ENCODE measurements around the gene RPL38. TPM values are rescaled to one million over a fixed set of nuclear protein-coding genes. Genes with fewer than 3 reads are reported as not detected.

Gene RPL38
- total RNA-seq, 1 donor from 2014 or later = 571 TPM

GRCh38 chr17:74196541-74197317 is 6.7 kb upstream of the RPL38 start:
- intact Hi-C loops (cut with DNase I) = no loop called here
- Histone ChIP-seq H3K4me1 (peaks cover 15% of the 10 kb centered on the region), H3K9me3 (no peaks in the 10 kb centered on the region), H3K4me3 (no peak overlapping the region), H3K27ac (no peak overlapping the region), H3K36me3 (no peaks in the 10 kb centered on the region), H3K27me3 (no peaks in the 10 kb centered on the region)
- DNase-seq (ENCODE audit: extremely low spot score in 2 of 2) = no peak
- TF ChIP-seq POLR2A (IDR thresholded peaks at IDR 0.05) = no peak
- TF ChIP-seq, protein P1, sequence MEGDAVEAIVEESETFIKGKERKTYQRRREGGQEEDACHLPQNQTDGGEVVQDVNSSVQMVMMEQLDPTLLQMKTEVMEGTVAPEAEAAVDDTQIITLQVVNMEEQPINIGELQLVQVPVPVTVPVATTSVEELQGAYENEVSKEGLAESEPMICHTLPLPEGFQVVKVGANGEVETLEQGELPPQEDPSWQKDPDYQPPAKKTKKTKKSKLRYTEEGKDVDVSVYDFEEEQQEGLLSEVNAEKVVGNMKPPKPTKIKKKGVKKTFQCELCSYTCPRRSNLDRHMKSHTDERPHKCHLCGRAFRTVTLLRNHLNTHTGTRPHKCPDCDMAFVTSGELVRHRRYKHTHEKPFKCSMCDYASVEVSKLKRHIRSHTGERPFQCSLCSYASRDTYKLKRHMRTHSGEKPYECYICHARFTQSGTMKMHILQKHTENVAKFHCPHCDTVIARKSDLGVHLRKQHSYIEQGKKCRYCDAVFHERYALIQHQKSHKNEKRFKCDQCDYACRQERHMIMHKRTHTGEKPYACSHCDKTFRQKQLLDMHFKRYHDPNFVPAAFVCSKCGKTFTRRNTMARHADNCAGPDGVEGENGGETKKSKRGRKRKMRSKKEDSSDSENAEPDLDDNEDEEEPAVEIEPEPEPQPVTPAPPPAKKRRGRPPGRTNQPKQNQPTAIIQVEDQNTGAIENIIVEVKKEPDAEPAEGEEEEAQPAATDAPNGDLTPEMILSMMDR (IDR thresholded peaks at IDR 0.05) = no peak
- TF ChIP-seq POLR2AphosphoS5 (IDR thresholded peaks at IDR 0.05; ENCODE audit: insufficient read depth in 1 of 2, low read depth in 1 of 2) = no peak

- H3K9me3 ChIP-seq = no peaks in the 10 kb centered on the region
- no peak overlapping the region for H3K4me3 ChIP-seq
- H3K27ac ChIP-seq = no peak overlapping the region
- H3K4me1 ChIP-seq = peaks cover 16% of the 10 kb centered on the region
- no peaks in the 10 kb centered on the region for H3K27me3 ChIP-seq
- TF ChIP-seq POLR2A (IDR thresholded peaks at IDR 0.05) (no peak), POLR2AphosphoS5 (IDR thresholded peaks at IDR 0.05; ENCODE audit: insufficient read depth in 1 of 2, low read depth in 1 of 2) (no peak)
- TF ChIP-seq, protein P1 (IDR thresholded peaks at IDR 0.05) = no peak
- intact Hi-C loops (cut with DNase I) = no loop called here
- H3K36me3 ChIP-seq = no peaks in the 10 kb centered on the region
- DNase-seq (ENCODE audit: extremely low spot score in 2 of 2) = no peak
Measured at GRCh38 chr17:74197801-74198200, 5.7 kb upstream of the RPL38 start.

- Histone ChIP-seq H3K4me3 (no peak overlapping the region), H3K36me3 (no peaks in the 10 kb centered on the region), H3K27ac (no peak overlapping the region), H3K4me1 (peaks cover 17% of the 10 kb centered on the region), H3K27me3 (no peaks in the 10 kb centered on the region), H3K9me3 (no peaks in the 10 kb centered on the region)
- intact Hi-C loops (cut with DNase I) = no loop called here
- DNase-seq (ENCODE audit: extremely low spot score in 2 of 2) = no peak
- TF ChIP-seq, protein P1 (IDR thresholded peaks at IDR 0.05) = no peak
- TF ChIP-seq POLR2AphosphoS5 (IDR thresholded peaks at IDR 0.05; ENCODE audit: insufficient read depth in 1 of 2, low read depth in 1 of 2) (no peak), POLR2A (IDR thresholded peaks at IDR 0.05) (no peak)
Measured at GRCh38 chr17:74198694-74199093, 4.8 kb upstream of the RPL38 start.

- intact Hi-C loops (cut with DNase I) = no loop called here
- H3K4me1 ChIP-seq = peaks cover 20% of the 10 kb centered on the region
- H3K36me3 ChIP-seq = no peaks in the 10 kb centered on the region
- H3K27me3 ChIP-seq = no peaks in the 10 kb centered on the region
- no peak overlapping the region for H3K4me3 ChIP-seq
- H3K27ac ChIP-seq = no peak overlapping the region
- TF ChIP-seq, protein P1 (IDR thresholded peaks at IDR 0.05) = peak; percentile 59 to 65 (median 65)
- TF ChIP-seq POLR2AphosphoS5 (IDR thresholded peaks at IDR 0.05; ENCODE audit: insufficient read depth in 1 of 2, low read depth in 1 of 2) (peak in 1 of 2 donors; percentile 18), POLR2A (IDR thresholded peaks at IDR 0.05) (no peak)
- DNase-seq (ENCODE audit: extremely low spot score in 2 of 2) = no peak
- no peaks in the 10 kb centered on the region for H3K9me3 ChIP-seq
Measured at GRCh38 chr17:74199306-74200092, 4.0 kb upstream of the RPL38 start.
